ENCODE measurements around the gene MTF1. TPM values are rescaled to one million over a fixed set of nuclear protein-coding genes. Genes with fewer than 3 reads are reported as not detected.

Gene MTF1
- total RNA-seq, 3 donors from 2014 or later (not counting 1 experiment from before 2014, with no cell fraction given): 31.2 to 35.6 (median 32.7) TPM

DNA sequence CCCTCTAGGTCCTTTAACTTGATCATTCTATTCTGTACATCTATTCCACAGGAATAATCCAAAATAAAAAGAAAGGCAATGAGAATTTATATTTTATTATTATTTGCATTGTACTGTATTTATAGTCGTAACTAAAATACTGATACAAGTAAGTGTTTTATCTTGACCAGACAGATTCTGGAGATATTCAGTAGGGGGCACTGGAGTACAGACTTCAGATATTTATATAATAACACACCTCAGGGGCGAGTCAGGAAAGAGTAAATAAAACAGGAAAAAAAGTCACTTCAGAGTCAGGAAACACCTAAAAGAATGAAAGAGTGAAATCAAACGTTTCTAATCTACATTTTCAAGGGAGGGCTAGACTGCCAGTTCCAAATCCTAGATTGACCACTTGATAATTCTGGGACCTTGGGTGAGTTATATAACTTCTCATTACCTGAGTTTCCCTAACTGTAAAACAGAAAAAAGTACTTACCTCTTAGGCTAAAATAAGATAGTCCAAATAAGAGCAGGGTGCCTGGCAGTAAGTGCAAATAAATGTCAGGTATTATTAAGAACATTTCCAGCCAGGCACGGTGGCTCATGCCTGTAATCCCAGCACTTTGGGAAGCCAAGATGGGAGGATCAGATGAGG lies 31.1 kb upstream of the MTF1 start:
- DNase-seq: peak in 1 of 2 donors; percentile 64
- intact Hi-C loops (cut with micrococcal nuclease): loop anchor here (1.0 to 5.0 kb wide), 3 partner anchors 85 to 947 kb away; partner anchors contain the start of gene SF3A3

DNA sequence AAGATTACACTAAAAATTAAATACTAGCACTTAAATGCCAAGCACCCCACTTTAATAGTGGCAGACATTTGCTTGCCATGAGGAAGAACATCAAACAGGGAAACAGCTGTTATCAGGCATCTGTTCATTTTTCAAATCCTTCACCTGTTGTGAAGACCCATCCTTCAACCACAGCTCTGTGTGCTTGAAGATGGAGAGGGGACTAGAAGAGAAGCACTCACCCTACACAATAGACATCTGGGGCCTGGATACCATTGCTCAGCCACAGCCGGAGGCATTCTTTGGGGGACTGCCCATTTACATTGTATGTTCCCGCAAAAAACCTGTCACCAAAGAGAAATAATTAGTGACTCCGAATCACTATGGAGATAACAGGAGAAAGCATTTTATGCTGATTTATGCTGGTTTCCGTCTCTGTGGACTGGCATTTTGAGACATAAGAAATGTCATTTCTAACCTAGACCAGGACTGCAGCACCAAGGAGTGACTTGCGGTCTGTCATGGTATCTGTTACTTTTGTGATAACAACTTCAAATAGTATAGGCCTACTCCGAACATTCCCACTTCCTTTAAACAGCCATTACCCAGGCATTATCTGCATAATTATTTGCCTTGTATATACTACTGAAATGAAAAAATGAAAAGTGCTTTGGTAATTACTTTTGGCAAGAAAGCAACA lies 28.8 kb upstream of the MTF1 start:
- TF ChIP-seq, protein P1, sequence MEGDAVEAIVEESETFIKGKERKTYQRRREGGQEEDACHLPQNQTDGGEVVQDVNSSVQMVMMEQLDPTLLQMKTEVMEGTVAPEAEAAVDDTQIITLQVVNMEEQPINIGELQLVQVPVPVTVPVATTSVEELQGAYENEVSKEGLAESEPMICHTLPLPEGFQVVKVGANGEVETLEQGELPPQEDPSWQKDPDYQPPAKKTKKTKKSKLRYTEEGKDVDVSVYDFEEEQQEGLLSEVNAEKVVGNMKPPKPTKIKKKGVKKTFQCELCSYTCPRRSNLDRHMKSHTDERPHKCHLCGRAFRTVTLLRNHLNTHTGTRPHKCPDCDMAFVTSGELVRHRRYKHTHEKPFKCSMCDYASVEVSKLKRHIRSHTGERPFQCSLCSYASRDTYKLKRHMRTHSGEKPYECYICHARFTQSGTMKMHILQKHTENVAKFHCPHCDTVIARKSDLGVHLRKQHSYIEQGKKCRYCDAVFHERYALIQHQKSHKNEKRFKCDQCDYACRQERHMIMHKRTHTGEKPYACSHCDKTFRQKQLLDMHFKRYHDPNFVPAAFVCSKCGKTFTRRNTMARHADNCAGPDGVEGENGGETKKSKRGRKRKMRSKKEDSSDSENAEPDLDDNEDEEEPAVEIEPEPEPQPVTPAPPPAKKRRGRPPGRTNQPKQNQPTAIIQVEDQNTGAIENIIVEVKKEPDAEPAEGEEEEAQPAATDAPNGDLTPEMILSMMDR (IDR thresholded peaks at IDR 0.05): no peak
- no peak overlapping the region for H3K27ac Mint-ChIP-seq
- Histone ChIP-seq H3K4me1 (ENCODE audit: control insufficient read depth, insufficient read depth, low read length) (no peaks in the 10 kb centered on the region), H3K9me3 (ENCODE audit: control insufficient read depth, insufficient read depth, low read length) (no peaks in the 10 kb centered on the region), H3K27ac (ENCODE audit: low read length) (no peak overlapping the region), H3K36me3 (ENCODE audit: control insufficient read depth, insufficient read depth, low read length) (peaks cover 62% of the 10 kb centered on the region), H3K27me3 (ENCODE audit: control insufficient read depth, insufficient read depth, low read length) (no peaks in the 10 kb centered on the region), H3K4me3 (ENCODE audit: low read length) (no peak overlapping the region)
- peaks cover 5 to 6% of the 10 kb centered on the region in 2 donors for H3K4me1 Mint-ChIP-seq
- H3K4me3 Mint-ChIP-seq: no peak overlapping the region
- intact Hi-C loops (cut with micrococcal nuclease): no loop called here
- DNase-seq (no peak), ATAC-seq (no peak)
- H3K27me3 Mint-ChIP-seq (ENCODE audit: low read depth in 2 of 2): no peaks in the 10 kb centered on the region
- no peaks in the 10 kb centered on the region for H3K9me3 Mint-ChIP-seq
- peaks cover 24% of the 10 kb centered on the region for H3K36me3 Mint-ChIP-seq
- WGBS (ENCODE audit: insufficient coverage): 100% methylated on average over 5 of the region's 6 CpGs

More for the DNA sequence above, 31.1 kb upstream of the MTF1 start:
- peaks cover 24% of the 10 kb centered on the region for H3K36me3 Mint-ChIP-seq
- no peaks in the 10 kb centered on the region for H3K27me3 Mint-ChIP-seq (ENCODE audit: low read depth in 2 of 2)
- Histone ChIP-seq H3K27ac (ENCODE audit: low read length) (peak overlapping the region; percentile 30), H3K36me3 (ENCODE audit: control insufficient read depth, insufficient read depth, low read length) (peaks cover 41% of the 10 kb centered on the region), H3K4me3 (ENCODE audit: low read length) (no peak overlapping the region), H3K27me3 (ENCODE audit: control insufficient read depth, insufficient read depth, low read length) (no peaks in the 10 kb centered on the region), H3K9me3 (ENCODE audit: control insufficient read depth, insufficient read depth, low read length) (no peaks in the 10 kb centered on the region), H3K4me1 (ENCODE audit: control insufficient read depth, insufficient read depth, low read length) (no peaks in the 10 kb centered on the region)
- WGBS (ENCODE audit: insufficient coverage): 44% methylated on average over 2 of the region's 4 CpGs
- peaks cover 13 to 14% of the 10 kb centered on the region in 2 donors for H3K4me1 Mint-ChIP-seq
- peak overlapping the region; percentile 54 to 85 for H3K27ac Mint-ChIP-seq
- TF ChIP-seq, protein P1 (IDR thresholded peaks at IDR 0.05): peak; percentile 66
- H3K4me3 Mint-ChIP-seq: peak overlapping the region; percentile 32
- ATAC-seq: peak; percentile 46 to 76 (median 75)
- no peaks in the 10 kb centered on the region for H3K9me3 Mint-ChIP-seq

DNA sequence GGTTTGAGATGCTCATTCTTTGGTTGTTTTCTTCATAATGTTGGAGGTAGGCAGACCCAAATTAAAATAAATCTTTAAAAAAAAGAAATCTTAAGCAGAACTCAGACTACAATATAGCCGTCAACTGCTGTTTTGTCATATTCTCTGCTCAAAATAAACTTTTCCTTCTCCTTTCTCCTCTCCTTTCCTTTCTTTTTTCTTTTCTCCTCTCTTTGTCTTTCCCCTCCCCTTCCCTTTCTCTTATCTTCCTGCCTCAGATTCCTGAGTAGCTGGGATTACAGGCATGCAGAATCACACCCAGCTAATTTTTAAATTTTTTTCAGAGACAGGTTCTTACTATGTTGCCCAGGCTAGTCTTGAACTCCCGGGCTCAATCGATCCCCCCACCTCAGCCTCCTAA lies 24.8 kb upstream of the MTF1 start:
- ATAC-seq: no peak
- peaks cover 86% of the 10 kb centered on the region for H3K36me3 ChIP-seq (ENCODE audit: control insufficient read depth, insufficient read depth, low read length)
- H3K27ac ChIP-seq (ENCODE audit: low read length): no peak overlapping the region
- Mint-ChIP-seq H3K27ac (no peak overlapping the region), H3K4me3 (no peak overlapping the region), H3K27me3 (ENCODE audit: low read depth in 2 of 2) (no peaks in the 10 kb centered on the region), H3K36me3 (peaks cover 24% of the 10 kb centered on the region), H3K4me1 (no peaks in the 10 kb centered on the region), H3K9me3 (no peaks in the 10 kb centered on the region)
- intact Hi-C loops (cut with micrococcal nuclease): no loop called here
- TF ChIP-seq, protein P1 (IDR thresholded peaks at IDR 0.05): no peak
- no peak for DNase-seq
- no peaks in the 10 kb centered on the region for H3K9me3 ChIP-seq (ENCODE audit: control insufficient read depth, insufficient read depth, low read length)
- WGBS (ENCODE audit: insufficient coverage): 93% methylated on average over 3 of the region's 3 CpGs
- no peaks in the 10 kb centered on the region for H3K27me3 ChIP-seq (ENCODE audit: control insufficient read depth, insufficient read depth, low read length)
- H3K4me1 ChIP-seq (ENCODE audit: control insufficient read depth, insufficient read depth, low read length): no peaks in the 10 kb centered on the region
- H3K4me3 ChIP-seq (ENCODE audit: low read length): no peak overlapping the region
